Keratinocyte (primary cell): Measurements from ENCODE around the gene STPG4. TPM values are rescaled to one million over a fixed set of nuclear protein-coding genes. Genes with fewer than 3 reads are reported as not detected.

Experiments
- DNase-seq: peaks from one replicate; pipeline ENCODE4 v3.0.0-alpha.2; 2011; ENCODE audit warnings: low read depth, missing footprints, low spot score
- FAIRE-seq: peaks from 2 replicates; lab custom pipeline; 2011; peaks lifted over from hg19 to GRCh38; lab: Jason Lieb, UNC
- H2AFZ ChIP-seq: 2 replicates; pipeline ENCODE4 v1.6.0; 2012; ENCODE audit warnings: low read length, control low read depth, inconsistent platforms; ENCODE audit not compliant: control insufficient read depth
- H3K27ac ChIP-seq: 2 replicates; pipeline ENCODE4 v1.5.1; 2011; ENCODE audit warnings: low read length; ENCODE audit not compliant: control insufficient read depth, insufficient read depth
- H3K27me3 ChIP-seq: 3 replicates; pipeline ENCODE4 v1.6.0; 2011; ENCODE audit warnings: low read length; ENCODE audit not compliant: control insufficient read depth, insufficient read depth; ENCODE audit errors: extremely low read depth
- H3K36me3 ChIP-seq, 2 experiments: 2 replicates in 1 of 2; 3 replicates in 1 of 2; pipeline ENCODE4 v1.5.1; 2011; ENCODE audit warnings: low read length in 2 of 2, mild to moderate bottlenecking in 1 of 2; ENCODE audit not compliant: control insufficient read depth in 2 of 2, insufficient read depth in 2 of 2; ENCODE audit errors: extremely low read depth in 1 of 2
- H3K4me1 ChIP-seq: 3 replicates; pipeline ENCODE4 v1.5.1; 2011; ENCODE audit warnings: low read length; ENCODE audit not compliant: control insufficient read depth, insufficient read depth; ENCODE audit errors: extremely low read depth
- H3K4me2 ChIP-seq: 3 replicates; pipeline ENCODE4 v1.6.0; 2011; ENCODE audit warnings: low read depth, low read length; ENCODE audit not compliant: control insufficient read depth, insufficient read depth; ENCODE audit errors: extremely low read depth
- H3K4me3 ChIP-seq, 3 experiments: fragments of 200-600 bp in 1 of 3; sonication (generic) in 1 of 3; 2 replicates in 2 of 3; 3 replicates in 1 of 3; pipeline ENCODE4 v1.5.1; 2011 to 2016; ENCODE audit warnings: low read length in 3 of 3, mild to moderate bottlenecking in 3 of 3, control low read depth in 2 of 3, inconsistent platforms in 1 of 3, low read depth in 1 of 3, mixed read lengths in 1 of 3, mixed run types in 1 of 3, moderate library complexity in 1 of 3; ENCODE audit not compliant: control insufficient read depth in 2 of 3, insufficient read depth in 2 of 3; ENCODE audit errors: extremely low read depth in 1 of 3
- H3K79me2 ChIP-seq: 2 replicates; pipeline ENCODE4 v1.6.0; 2012; ENCODE audit warnings: low read length; ENCODE audit not compliant: control insufficient read depth, insufficient read depth
- H3K9ac ChIP-seq: 3 replicates; pipeline ENCODE4 v1.6.0; 2011; ENCODE audit warnings: low read length; ENCODE audit not compliant: control insufficient read depth, insufficient read depth; ENCODE audit errors: extremely low read depth
- H3K9me1 ChIP-seq: 3 replicates; pipeline ENCODE4 v1.6.0; 2011; ENCODE audit warnings: low read length; ENCODE audit not compliant: control insufficient read depth, insufficient read depth; ENCODE audit errors: extremely low read depth
- H3K9me3 ChIP-seq: 2 replicates; pipeline ENCODE4 v1.5.1; 2012; ENCODE audit warnings: low read depth, low read length; ENCODE audit not compliant: control insufficient read depth
- H4K20me1 ChIP-seq: 3 replicates; pipeline ENCODE4 v1.6.0; 2011; ENCODE audit warnings: low read length; ENCODE audit not compliant: control insufficient read depth, insufficient read depth; ENCODE audit errors: extremely low read depth
- CTCF ChIP-seq, 3 experiments: IDR thresholded peaks in 1 of 3; conservative IDR thresholded peaks in 1 of 3; optimal IDR thresholded peaks in 1 of 3; 2 replicates in 2 of 3; 3 replicates in 1 of 3; pipeline versions ENCODE3 to v1.5.1; 2011; ENCODE audit warnings: low read length in 3 of 3, mild to moderate bottlenecking in 3 of 3, moderate library complexity in 2 of 3, control low read depth in 1 of 3, inconsistent platforms in 1 of 3; ENCODE audit not compliant: insufficient read depth in 2 of 3; ENCODE audit errors: extremely low read depth in 1 of 3
- EZH2 ChIP-seq: IDR thresholded peaks from one replicate; pipeline ENCODE4 v1.6.1; 2012; ENCODE audit warnings: inconsistent platforms, mild to moderate bottlenecking, low read length, moderate library complexity
- dilution Hi-C: fragments of 300-500 bp; cut with MboI; formaldehyde crosslinking; loops from one replicate; pipeline ENCODE4 v1.7.0; 2020; ENCODE audit warnings: low sequenced_read_pairs; ENCODE audit not compliant: extremely low pct_ligation_motif_present
- polyA plus RNA-seq, 5 experiments: library from polyadenylated mRNA; depleted of rRNA in 3 of 5; stranded (reverse) in 3 of 5; stranded (forward) in 1 of 5; unstranded in 1 of 5; fragments of >200 nt; gene quantifications; 1 replicate in 1 of 5; 2 replicates in 3 of 5; 3 replicates in 1 of 5; pipeline versions ENCODE4 v1.2.1 to v1.2.3, GENCODE V29; 2011 to 2012; ENCODE audit warnings: missing spikeins in 2 of 5, low read depth in 1 of 5, low replicate concordance in 1 of 5

Gene STPG4
- polyA plus RNA-seq, 1 donor (not counting 4 experiments of a cell fraction or from before 2014, with no cell fraction given), result 0.26 TPM

DNA sequence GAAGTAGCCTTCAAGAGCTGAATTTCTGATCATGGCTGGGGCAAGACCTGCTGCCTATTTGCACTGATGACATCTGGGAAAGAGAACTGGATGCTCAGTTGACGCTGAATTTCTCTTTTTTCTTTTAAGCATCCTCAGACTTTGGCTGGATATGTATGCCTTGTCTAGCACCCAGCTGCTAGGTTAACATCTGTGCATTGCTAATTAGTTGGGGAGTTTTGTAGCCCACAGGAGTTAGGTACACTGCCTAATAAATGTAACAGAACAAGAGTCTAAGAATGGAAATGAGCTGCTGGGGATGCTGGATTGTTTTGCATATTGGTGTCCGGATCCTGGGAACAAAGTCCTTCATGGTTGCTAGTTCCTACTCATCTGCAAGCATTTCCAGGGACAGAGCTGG lies 40.9 kb upstream of the STPG4 start:
- H3K4me1 ChIP-seq, result peaks cover 39% of the 10 kb centered on the region
- no peaks in the 10 kb centered on the region for H3K27me3 ChIP-seq
- no peaks in the 10 kb centered on the region for H3K9me1 ChIP-seq
- TF ChIP-seq CTCF (optimal IDR thresholded peaks at IDR 0.05 in 1 of 3, IDR thresholded peaks at IDR 0.05 in 1 of 3, conservative IDR thresholded peaks at IDR 0.05 in 1 of 3; ENCODE audit: extremely low read depth in 1 of 3, insufficient read depth in 2 of 3, low read length in 3 of 3) (no peak), EZH2 (no peak)
- no peaks in the 10 kb centered on the region for H4K20me1 ChIP-seq
- dilution Hi-C loops, result no loop called here
- H3K36me3 ChIP-seq, result no peaks in the 10 kb centered on the region
- no peak overlapping the region for H2AFZ ChIP-seq
- H3K9me3 ChIP-seq, result no peaks in the 10 kb centered on the region
- H3K79me2 ChIP-seq, result no peaks in the 10 kb centered on the region
- DNase-seq (no peak), FAIRE-seq (no peak)
- no peak overlapping the region for H3K9ac ChIP-seq
- no peak overlapping the region for H3K4me2 ChIP-seq
- H3K4me3 ChIP-seq, result no peak overlapping the region
- H3K27ac ChIP-seq, result no peak overlapping the region

GRCh38 chr2:47195148-47195547 lies 40.0 kb upstream of the STPG4 start:
- DNase-seq (no peak), FAIRE-seq (no peak)
- no peaks in the 10 kb centered on the region for H3K79me2 ChIP-seq
- H3K9ac ChIP-seq, result no peak overlapping the region
- no peaks in the 10 kb centered on the region for H3K36me3 ChIP-seq
- dilution Hi-C loops, result no loop called here
- no peaks in the 10 kb centered on the region for H3K9me1 ChIP-seq
- H3K27ac ChIP-seq, result peak overlapping the region; percentile 6
- TF ChIP-seq EZH2 (no peak), CTCF (optimal IDR thresholded peaks at IDR 0.05 in 1 of 3, IDR thresholded peaks at IDR 0.05 in 1 of 3, conservative IDR thresholded peaks at IDR 0.05 in 1 of 3; ENCODE audit: extremely low read depth in 1 of 3, insufficient read depth in 2 of 3, low read length in 3 of 3) (no peak)
- no peak overlapping the region for H3K4me2 ChIP-seq
- no peaks in the 10 kb centered on the region for H3K9me3 ChIP-seq
- H4K20me1 ChIP-seq, result no peaks in the 10 kb centered on the region
- no peak overlapping the region for H2AFZ ChIP-seq
- no peaks in the 10 kb centered on the region for H3K27me3 ChIP-seq
- H3K4me1 ChIP-seq, result peaks cover 42% of the 10 kb centered on the region
- no peak overlapping the region for H3K4me3 ChIP-seq
